ENCODE results near the gene HYAL2.
A peak's percentile ranks its signal among the peaks of the same experiment; 100 is the strongest.
"Not testable (repeated sequence)": the region's sequence is repeated elsewhere in the genome, so short reads cannot be mapped to it uniquely, and the experiment has no call there.

The HYAL2 gene

GRCh38 chr3:50288387-50289007, 34.0 kb downstream of the HYAL2 start:
- no peak for DNase-seq

GRCh38 chr3:50287262-50287661, 35.3 kb downstream of the HYAL2 start:
- no peak for DNase-seq

DNA sequence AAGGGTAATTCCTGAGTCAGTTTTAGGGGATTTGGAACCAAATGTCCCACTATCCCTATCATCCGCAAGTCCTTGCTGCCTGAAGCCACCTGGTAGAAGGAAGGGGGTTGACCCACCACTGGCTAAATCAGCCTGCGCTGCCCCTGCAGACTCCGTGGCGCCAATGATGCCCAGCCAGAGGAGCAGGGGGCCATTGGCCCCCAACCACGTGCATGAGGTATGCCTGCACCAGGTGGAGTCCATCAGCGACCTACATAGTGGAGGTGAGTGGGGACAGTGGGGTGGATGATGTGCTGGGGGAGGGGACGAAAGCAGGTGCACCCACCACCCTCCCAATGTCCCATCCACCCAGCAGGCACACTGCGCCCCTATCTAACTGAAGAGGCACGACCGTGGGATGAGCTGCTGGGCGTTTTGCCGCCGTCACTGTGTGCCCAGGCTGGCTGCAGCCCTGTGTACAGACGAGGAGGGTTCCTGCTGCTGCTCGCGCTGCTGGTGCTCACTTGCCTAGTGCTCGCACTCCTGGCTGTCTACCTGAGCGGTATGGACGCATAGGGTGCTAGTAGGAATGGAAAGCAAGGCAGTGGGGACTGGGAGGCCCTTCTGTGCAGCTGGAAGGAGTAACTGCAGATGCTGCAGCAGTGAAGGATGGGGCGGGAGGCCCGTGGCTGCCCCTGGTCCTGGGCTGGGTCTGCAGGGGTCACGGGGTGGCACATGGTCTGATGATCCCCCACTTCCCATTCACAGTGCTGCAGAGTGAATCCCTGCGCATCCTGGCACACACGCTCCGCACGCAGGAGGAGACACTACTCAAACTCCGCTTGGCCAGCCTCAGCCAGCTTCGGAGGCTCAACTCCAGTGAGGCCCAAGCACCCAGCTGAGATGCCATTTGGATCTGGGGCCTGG, 36.0 kb downstream of the HYAL2 start:
- DNase-seq, result no peak

DNA sequence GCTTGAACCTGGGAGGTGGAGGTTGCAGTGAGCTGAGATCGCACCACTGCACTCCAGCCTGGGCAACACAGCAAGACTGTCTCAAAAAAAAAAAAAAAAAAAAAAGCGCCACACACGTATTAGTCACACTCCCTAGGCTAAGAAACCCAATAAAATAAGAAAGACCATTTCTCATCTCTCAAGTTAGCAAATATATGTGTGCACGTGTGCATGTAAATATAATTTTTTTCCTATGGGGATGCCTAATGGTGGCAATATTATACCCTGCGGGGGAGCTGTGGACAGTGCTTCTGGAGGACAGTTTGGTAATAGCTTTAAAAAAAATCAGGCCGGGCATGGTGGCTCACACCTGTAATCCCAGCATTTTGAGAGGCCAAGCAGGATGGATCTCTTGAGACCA, 38.4 kb downstream of the HYAL2 start:
- not testable (repeated sequence) for DNase-seq

GRCh38 chr3:50279255-50280016, 43.1 kb downstream of the HYAL2 start:
- no peak for DNase-seq

DNA sequence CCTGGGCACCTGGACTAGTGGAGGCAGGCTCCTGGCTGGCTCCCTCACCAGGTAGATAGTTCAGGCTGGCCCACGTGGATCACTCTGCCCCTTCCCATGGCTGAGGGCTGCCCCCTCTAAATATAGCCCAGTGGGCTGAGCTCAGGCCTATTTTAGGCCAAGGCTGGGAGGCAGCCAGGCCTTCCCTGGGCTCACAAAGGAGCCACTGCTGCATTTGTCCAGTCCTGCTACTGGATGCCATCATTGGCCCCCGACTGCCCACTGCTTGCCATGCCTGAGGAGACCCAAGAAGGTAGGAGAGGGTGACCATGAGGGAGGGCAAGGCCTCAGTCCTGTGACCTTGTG, 43.7 kb downstream of the HYAL2 start, which contains the start of gene LSMEM2:
Gene LSMEM2, plus strand, starts transcription at position 208 of the 345 bp plus-strand sequence. Its CDS starts 27 bp downstream, at position 235.
- DNase-seq, result no peak

DNA sequence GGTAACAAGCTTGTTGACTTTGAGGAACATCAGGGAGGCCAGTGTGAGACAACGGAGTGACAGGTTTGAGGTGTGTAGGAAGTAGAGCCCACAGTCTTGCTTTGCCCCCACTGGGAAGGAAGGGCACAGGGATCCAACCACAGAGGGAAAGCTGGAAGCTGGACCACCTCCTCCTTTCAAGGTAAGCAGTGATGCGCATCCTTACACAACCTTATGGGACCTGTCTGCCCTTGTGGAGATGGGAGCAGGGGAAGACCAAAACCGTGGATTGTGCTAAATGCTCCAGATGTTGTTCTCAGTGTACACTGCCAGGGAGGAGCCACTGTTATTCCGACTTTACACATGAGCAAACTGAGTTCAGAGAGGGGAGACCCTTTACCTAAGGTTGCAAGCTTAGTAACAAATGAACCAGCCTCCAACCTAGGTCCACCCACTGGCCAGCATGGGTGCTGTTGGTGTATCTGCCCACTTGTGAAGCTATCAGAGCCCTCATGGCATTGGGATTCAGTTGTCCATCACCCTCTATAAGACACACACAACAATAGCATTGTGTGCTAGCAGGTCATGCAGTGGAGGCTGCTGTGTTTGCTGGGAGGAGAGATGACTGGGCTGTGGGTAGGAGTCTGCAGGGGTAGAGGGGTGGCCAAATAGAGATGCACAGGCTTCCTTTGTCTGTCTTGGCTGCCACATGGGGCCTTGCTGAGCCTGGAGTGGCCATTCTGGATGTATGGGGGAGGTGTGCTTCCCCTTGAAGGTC, 44.2 kb downstream of the HYAL2 start:
- DNase-seq, result no peak

GRCh38 chr3:50276762-50277101, 45.8 kb downstream of the HYAL2 start:
- DNase-seq, result no peak

DNA sequence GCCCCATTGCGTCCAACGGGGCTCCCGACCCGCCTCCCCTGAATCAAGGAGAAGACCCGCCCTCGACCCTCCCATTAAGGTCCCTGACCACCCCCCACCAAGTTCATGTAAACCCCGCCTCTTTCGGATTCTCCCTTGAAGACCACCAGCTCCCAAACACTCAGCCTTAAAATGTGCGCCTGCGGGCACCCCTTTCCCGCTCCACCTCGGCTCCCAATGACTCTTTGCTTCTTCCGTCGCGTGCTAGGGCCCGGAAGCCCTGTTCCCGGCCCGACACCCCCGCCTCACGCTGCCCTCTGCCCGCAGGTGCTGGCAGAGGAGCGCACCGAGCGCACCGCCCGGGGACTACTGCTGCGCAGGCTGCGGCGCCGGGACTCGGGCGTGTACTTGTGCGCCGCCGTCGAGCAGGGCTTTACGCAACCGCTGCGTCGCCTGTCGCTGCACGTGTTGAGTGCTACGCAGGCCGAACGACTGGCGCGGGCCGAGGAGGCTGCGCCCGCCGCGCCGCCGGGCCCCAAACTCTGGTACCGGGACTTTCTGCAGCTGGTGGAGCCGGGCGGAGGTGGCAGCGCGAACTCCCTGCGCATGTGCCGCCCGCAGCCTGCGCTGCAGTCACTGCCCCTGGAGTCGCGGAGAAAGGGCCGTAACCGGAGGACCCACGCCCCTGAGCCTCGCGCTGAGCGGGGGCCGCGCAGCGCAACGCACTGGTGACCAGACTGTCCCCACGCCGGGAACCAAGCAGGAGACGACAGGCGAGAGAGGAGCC, 46.4 kb downstream of the HYAL2 start:
- DNase-seq, result no peak

DNA sequence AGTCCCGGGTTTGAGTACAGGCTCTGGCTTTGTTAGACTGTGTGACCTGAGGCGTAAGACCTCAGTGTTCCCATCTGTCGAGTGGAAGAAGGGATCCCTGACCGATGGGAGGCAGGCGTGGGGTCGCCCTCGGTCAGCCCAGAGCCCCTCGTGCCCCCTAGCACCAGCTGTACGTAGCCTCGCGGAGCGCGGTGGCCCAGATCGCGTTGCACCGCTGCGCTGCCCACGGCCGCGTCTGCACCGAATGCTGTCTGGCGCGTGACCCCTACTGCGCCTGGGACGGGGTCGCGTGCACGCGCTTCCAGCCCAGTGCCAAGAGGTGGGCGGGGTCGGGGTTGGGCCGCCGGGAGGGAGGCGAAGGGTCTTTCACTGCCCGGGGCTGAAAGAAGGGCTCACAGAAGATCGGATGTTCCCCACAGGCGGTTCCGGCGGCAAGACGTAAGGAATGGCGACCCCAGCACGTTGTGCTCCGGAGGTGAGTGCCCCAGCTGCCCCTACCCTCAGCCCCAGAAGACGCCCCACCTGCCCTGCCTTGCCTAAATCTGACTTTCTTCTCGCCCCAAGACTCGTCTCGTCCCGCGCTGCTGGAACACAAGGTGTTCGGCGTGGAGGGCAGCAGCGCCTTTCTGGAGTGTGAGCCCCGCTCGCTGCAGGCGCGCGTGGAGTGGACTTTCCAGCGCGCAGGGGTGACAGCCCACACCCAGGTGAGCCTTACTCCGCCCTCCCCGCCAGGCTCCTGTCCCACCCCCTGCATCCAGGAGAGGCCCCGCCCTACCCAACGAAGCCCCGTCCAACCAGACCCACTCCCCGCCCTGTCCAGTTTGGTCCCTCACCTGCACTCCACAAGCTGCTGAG, 47.2 kb downstream of the HYAL2 start:
- no peak for DNase-seq

DNA sequence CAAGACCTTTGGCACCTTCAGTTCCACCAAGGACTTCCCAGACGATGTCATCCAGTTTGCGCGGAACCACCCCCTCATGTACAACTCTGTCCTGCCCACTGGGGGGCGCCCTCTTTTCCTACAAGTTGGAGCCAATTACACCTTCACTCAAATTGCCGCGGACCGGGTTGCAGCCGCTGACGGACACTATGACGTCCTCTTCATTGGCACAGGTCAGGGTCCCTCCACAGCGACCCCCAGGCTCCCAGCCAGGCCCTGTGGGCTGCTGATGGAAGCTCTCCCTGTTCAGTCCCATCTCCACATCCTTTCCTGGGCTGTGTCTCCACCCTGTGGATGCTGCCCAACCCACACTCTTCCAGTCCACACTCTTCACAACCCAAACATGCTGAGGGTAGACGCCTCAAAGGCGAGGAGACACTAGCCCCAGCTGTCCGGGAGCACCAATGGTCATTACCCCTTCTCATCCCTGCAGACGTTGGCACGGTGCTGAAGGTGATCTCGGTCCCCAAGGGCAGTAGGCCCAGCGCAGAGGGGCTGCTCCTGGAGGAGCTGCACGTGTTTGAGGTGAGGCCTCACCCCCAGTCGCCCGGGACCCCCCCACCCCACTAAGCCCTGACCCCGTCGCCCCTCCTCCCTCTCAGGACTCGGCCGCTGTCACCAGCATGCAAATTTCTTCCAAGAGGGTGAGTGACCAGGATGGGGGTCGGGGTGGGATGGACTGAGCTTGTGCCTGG, 48.0 kb downstream of the HYAL2 start:
- peak; percentile 52 for DNase-seq

DNA sequence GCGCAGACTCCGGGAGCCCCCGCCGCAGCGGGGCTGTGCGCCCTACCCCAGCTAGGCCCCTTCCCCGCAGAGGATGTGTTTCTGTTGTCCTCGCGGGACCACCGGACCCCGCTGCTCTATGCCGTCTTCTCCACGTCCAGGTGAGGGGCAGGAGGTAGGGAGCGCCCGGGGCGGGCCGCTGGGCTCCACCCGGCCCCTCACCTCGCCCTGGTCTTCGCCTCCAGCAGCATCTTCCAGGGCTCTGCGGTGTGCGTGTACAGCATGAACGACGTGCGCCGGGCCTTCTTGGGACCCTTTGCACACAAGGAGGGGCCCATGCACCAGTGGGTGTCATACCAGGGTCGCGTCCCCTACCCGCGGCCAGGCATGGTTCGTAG, 48.9 kb downstream of the HYAL2 start:
- DNase-seq, result no peak

GRCh38 chr3:50272911-50273688, 49.4 kb downstream of the HYAL2 start:
- peak; percentile 76 for DNase-seq

- not testable (repeated sequence) for DNase-seq
Observed at GRCh38 chr3:50272538-50272910, 50.0 kb downstream of the HYAL2 start.

GRCh38 chr3:50271314-50271936, 51.1 kb downstream of the HYAL2 start:
- no peak for DNase-seq

DNA sequence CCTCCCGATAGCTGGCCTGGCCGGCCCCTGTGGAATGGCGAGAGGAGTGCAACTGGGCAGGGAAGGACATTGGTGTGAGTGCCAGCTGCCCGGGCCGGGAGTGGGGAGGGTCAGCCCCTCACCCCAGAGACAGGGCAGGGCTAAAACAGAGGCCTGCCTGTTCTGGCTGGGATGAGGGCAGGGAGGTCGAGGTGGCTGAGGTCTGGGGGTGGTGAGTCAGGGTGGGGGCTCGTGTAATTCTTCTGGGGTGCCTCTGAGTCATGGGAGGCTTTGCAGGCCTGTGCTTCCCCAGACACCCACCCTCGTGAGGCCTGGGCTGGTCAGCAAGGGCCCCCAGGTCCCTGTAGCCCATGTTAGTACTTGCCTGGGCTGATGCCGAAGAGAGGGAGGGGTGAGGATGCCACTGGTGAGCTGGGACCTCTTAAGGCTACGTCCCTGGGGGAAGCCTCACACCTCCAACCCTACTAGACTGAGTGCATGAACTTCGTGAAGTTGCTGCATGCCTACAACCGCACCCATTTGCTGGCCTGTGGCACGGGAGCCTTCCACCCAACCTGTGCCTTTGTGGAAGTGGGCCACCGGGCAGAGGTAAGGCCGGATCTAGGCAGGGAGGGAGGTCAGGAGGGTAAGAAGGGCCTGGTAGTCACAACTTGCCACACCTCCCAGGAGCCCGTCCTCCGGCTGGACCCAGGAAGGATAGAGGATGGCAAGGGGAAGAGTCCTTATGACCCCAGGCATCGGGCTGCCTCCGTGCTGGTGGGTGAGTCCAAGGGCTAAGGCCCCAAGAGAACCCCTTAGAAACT, 51.9 kb downstream of the HYAL2 start:
- DNase-seq, result peak; percentile 59

DNA sequence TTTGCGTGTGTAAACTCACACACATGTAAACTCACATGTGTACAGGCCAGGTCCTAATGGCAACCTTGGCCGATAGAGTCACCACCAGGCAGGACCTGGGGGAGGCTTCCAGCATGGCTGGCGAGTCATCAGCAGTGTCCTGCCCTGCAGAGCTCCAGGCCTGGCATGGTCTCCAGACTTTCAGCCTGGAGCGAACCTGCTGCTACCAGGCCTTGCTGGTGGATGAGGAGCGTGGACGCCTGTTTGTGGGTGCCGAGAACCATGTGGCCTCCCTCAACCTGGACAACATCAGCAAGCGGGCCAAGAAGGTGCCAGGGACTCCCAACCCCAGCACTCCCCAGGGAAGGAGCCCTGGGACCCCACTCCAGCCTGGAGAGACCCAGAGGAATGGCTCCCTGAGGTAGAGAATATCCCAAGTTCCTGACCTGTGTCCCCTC, 52.5 kb downstream of the HYAL2 start:
- DNase-seq, result peak; percentile 78

DNA sequence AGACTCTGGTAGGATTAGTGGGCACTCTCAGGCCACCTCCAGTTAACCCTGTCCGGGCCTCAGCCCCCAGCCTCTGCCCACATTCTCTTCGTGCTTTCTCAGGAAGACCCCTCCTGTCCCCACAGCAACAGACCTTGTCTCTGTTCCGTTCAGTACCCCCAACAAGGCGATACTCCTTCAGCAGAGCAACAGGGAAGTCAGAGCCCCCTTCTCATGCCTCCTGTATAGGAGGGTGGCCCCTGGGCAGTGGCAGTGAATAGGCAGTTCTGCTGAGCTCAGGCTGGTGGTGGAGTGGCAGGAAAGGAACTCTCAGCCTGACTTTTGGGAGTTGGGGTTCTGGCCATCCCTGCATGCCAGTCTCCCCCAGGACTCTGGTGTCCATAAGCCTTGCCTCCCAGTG, 53.1 kb downstream of the HYAL2 start:
- DNase-seq, result no peak
